Measurements from ENCODE around the gene GRAMD1B.

GRCh38 chr11:123470842-123471241 lies 40.8 kb downstream of the GRAMD1B start:
- TF ChIP-seq CTCF (IDR thresholded peaks at IDR 0.05; ENCODE audit: low read depth, low read length) (no peak), POLR2A (IDR thresholded peaks at IDR 0.05; ENCODE audit: extremely low read depth, insufficient read length) (no peak)
- TF ChIP-seq, protein P1, sequence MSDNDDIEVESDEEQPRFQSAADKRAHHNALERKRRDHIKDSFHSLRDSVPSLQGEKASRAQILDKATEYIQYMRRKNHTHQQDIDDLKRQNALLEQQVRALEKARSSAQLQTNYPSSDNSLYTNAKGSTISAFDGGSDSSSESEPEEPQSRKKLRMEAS (IDR thresholded peaks at IDR 0.05; ENCODE audit: low read depth, low read length) = no peak
